NCI-H2196 (cell line): Measurements from ENCODE around the gene CHRNA9.
"Not testable (repeated sequence)": the region's sequence is repeated elsewhere in the genome, so short reads cannot be mapped to it uniquely, and the experiment has no call there.

Experiments used
- DNase-seq: peaks from one replicate; lab custom pipeline; 2025; ENCODE audit not compliant: unreplicated experiment; lab: John Stamatoyannopoulos, UW

CHRNA9 gene

GRCh38 chr4:40334591-40335524, at the start of gene CHRNA9:
TSS of gene CHRNA9 (plus strand) at chr4:40335333. CDS start at chr4:40335468, 135 bp downstream.
- DNase-seq, result no peak

- no peak for DNase-seq
Measured at GRCh38 chr4:40285692-40286091, 49.4 kb upstream of the CHRNA9 start.

- DNase-seq, result no peak
Measured at GRCh38 chr4:40288566-40288965, 46.6 kb upstream of the CHRNA9 start.

GRCh38 chr4:40289366-40290188, 45.6 kb upstream of the CHRNA9 start:
- DNase-seq, result no peak

- DNase-seq, result not testable (repeated sequence)
Measured at GRCh38 chr4:40290611-40291186, 44.4 kb upstream of the CHRNA9 start.

GRCh38 chr4:40292313-40292759, 42.8 kb upstream of the CHRNA9 start:
- no peak for DNase-seq

GRCh38 chr4:40294339-40294738, 40.8 kb upstream of the CHRNA9 start:
- no peak for DNase-seq

GRCh38 chr4:40295030-40295429, 40.1 kb upstream of the CHRNA9 start:
- DNase-seq, result not testable (repeated sequence)

GRCh38 chr4:40295572-40295971, 39.6 kb upstream of the CHRNA9 start:
- no peak for DNase-seq

GRCh38 chr4:40299126-40299525, 36.0 kb upstream of the CHRNA9 start:
- DNase-seq, result no peak

- no peak for DNase-seq
Measured at GRCh38 chr4:40299811-40300292, 35.3 kb upstream of the CHRNA9 start.

- no peak for DNase-seq
Measured at GRCh38 chr4:40300371-40301162, 34.6 kb upstream of the CHRNA9 start.

GRCh38 chr4:40301603-40302002, 33.5 kb upstream of the CHRNA9 start:
- no peak for DNase-seq

GRCh38 chr4:40303751-40304150, 31.4 kb upstream of the CHRNA9 start:
- DNase-seq, result no peak

GRCh38 chr4:40305328-40306170, 29.6 kb upstream of the CHRNA9 start:
- no peak for DNase-seq

- no peak for DNase-seq
Measured at GRCh38 chr4:40306226-40306625, 28.9 kb upstream of the CHRNA9 start.

- no peak for DNase-seq
Measured at GRCh38 chr4:40306976-40307375, 28.2 kb upstream of the CHRNA9 start.

- DNase-seq, result no peak
Measured at GRCh38 chr4:40307627-40308497, 27.3 kb upstream of the CHRNA9 start.
